GM23248 (cell line): Measurements from ENCODE around the gene RCOR1.

Experiments used
- EZH2 ChIP-seq: fragments of 200-600 bp; sonication (generic); IDR thresholded peaks from 2 replicates; pipeline ENCODE4 v1.6.1; 2018; ENCODE audit warnings: antibody characterized with exemption, mild to moderate bottlenecking; ENCODE audit not compliant: insufficient read depth, poor library complexity, severe bottlenecking
- EZH2phosphoT487 ChIP-seq: fragments of 200-600 bp; sonication (generic); IDR thresholded peaks from 2 replicates; pipeline ENCODE4 v1.6.1; 2018; ENCODE audit warnings: antibody characterized with exemption, moderate library complexity, mild to moderate bottlenecking, low read depth; ENCODE audit not compliant: insufficient read depth

DNA sequence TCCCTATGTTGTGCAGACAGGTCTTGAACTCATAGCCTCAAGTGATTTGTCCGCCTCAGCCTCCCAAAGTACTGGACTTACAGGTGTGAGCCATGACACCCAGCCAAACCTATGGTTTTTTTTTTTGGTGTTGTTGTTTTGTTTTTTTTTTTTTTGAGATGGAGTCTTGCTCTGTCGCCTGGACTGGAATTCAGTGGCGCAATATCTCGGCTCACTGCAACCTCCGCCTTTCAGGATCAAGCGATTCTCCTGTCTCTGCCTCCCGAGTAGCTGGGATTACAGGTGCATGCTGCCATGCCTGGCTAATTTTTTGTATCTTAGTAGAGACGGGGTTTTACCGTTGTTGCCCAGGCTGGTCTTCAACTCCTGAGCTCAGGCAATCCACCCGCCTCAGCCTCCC lies 11.3 kb upstream of the RCOR1 start:
- TF ChIP-seq EZH2phosphoT487 (no peak), EZH2 (no peak)
